ENCODE data around the gene GMEB2. TPM values are rescaled to one million over a fixed set of nuclear protein-coding genes. Genes with fewer than 3 reads are reported as not detected.
A peak's percentile ranks its signal among the peaks of the same experiment; 100 is the strongest.
"Not testable (repeated sequence)": the region's sequence is repeated elsewhere in the genome, so short reads cannot be mapped to it uniquely, and the experiment has no call there.

Gene GMEB2
- total and polyA plus RNA-seq, 5 donors from 2014 or later: 8.3 to 21.9 (median 10.1) TPM

DNA sequence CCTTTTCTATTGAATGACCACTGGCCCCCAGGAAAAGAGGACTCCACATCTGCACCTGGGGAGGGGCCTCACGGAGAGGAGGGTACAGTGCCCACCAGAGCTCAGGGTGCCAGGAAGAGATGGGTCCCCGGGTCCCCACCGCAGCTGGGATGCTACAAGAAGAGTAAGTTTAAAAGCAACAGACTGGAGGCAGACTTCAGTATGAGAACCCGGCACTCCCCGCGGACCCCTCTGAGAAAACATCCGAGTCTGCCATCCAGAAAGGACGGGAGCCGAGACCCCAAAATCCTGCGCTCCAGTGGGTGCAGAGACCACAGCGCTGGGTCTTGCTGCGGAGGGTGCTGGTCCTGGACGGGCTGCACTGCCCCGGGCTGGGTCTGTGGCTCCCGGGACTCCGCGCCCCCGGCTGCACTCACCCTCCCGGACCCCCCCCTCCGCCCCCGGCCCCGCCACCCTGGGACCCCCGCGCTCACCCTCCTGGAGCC, 53.2 kb downstream of the GMEB2 start:
- peak in 1 of 2 donors; percentile 6 for ATAC-seq (ENCODE audit: low read depth in 2 of 2)
- H3K4me1 Mint-ChIP-seq: peaks cover 0 to 11% (median 5%) of the 10 kb centered on the region in 4 donors
- Histone ChIP-seq H3K36me3 (ENCODE audit: control insufficient read depth, insufficient read depth, low read length) (no peaks in the 10 kb centered on the region), H3K4me1 (ENCODE audit: control insufficient read depth, insufficient read depth, low read length, poor library complexity, severe bottlenecking) (peaks cover 37% of the 10 kb centered on the region), H3K4me3 (ENCODE audit: low read depth, low read length) (peak overlapping the region; percentile 62), H3K27ac (ENCODE audit: insufficient read depth, low read length, poor library complexity, severe bottlenecking) (peak overlapping the region; percentile 55), H3K27me3 (ENCODE audit: control insufficient read depth, insufficient read depth, low read length) (no peaks in the 10 kb centered on the region), H3K9me3 (ENCODE audit: control insufficient read depth in 2 of 2, low read length in 2 of 2) (no peaks in the 10 kb centered on the region)
- no peaks in the 10 kb centered on the region for H3K27me3 Mint-ChIP-seq
- peaks cover 0 to 2% (median 0%) of the 10 kb centered on the region in 7 donors for H3K9me3 Mint-ChIP-seq
- peak overlapping the region in 2 of 3 donors; percentile 56 to 67 for H3K27ac Mint-ChIP-seq
- H3K36me3 Mint-ChIP-seq: no peaks in the 10 kb centered on the region
- peak overlapping the region; percentile 41 to 85 (median 71) for H3K4me3 Mint-ChIP-seq
- DNase-seq: no peak

- Histone ChIP-seq H3K27me3 (ENCODE audit: control insufficient read depth, insufficient read depth, low read length) (no peaks in the 10 kb centered on the region), H3K9me3 (ENCODE audit: control insufficient read depth in 2 of 2, low read length in 2 of 2) (no peaks in the 10 kb centered on the region), H3K27ac (ENCODE audit: insufficient read depth, low read length, poor library complexity, severe bottlenecking) (peak overlapping the region; percentile 55), H3K4me1 (ENCODE audit: control insufficient read depth, insufficient read depth, low read length, poor library complexity, severe bottlenecking) (peaks cover 44% of the 10 kb centered on the region), H3K36me3 (ENCODE audit: control insufficient read depth, insufficient read depth, low read length) (no peaks in the 10 kb centered on the region), H3K4me3 (ENCODE audit: low read depth, low read length) (peak overlapping the region; percentile 62)
- peak overlapping the region in 1 of 3 donors; percentile 56 for H3K27ac Mint-ChIP-seq
- ATAC-seq (ENCODE audit: low read depth in 2 of 2): no peak
- peak overlapping the region; percentile 41 to 85 (median 71) for H3K4me3 Mint-ChIP-seq
- peaks cover 0 to 2% (median 0%) of the 10 kb centered on the region in 7 donors for H3K9me3 Mint-ChIP-seq
- no peaks in the 10 kb centered on the region for H3K36me3 Mint-ChIP-seq
- no peaks in the 10 kb centered on the region for H3K27me3 Mint-ChIP-seq
- H3K4me1 Mint-ChIP-seq: peaks cover 0 to 18% (median 6%) of the 10 kb centered on the region in 4 donors
- no peak for DNase-seq
Measured at GRCh38 chr20:63572788-63573646, 53.9 kb downstream of the GMEB2 start.

- Mint-ChIP-seq H3K9me3 (peaks cover 0 to 2% (median 0%) of the 10 kb centered on the region in 7 donors), H3K36me3 (no peaks in the 10 kb centered on the region), H3K4me3 (no peak overlapping the region), H3K27ac (no peak overlapping the region), H3K4me1 (peaks cover 0 to 26% (median 10%) of the 10 kb centered on the region in 4 donors), H3K27me3 (no peaks in the 10 kb centered on the region)
- no peaks in the 10 kb centered on the region for H3K36me3 ChIP-seq (ENCODE audit: control insufficient read depth, insufficient read depth, low read length)
- H3K4me3 ChIP-seq (ENCODE audit: low read depth, low read length): no peak overlapping the region
- ATAC-seq (ENCODE audit: low read depth in 2 of 2) (no peak), DNase-seq (no peak)
- H3K9me3 ChIP-seq (ENCODE audit: control insufficient read depth in 2 of 2, low read length in 2 of 2): no peaks in the 10 kb centered on the region
- no peaks in the 10 kb centered on the region for H3K27me3 ChIP-seq (ENCODE audit: control insufficient read depth, insufficient read depth, low read length)
- H3K27ac ChIP-seq (ENCODE audit: insufficient read depth, low read length, poor library complexity, severe bottlenecking): no peak overlapping the region
- peaks cover 51% of the 10 kb centered on the region for H3K4me1 ChIP-seq (ENCODE audit: control insufficient read depth, insufficient read depth, low read length, poor library complexity, severe bottlenecking)
Measured at GRCh38 chr20:63572071-63572787, 54.7 kb downstream of the GMEB2 start.

GRCh38 chr20:63571087-63571478, 55.8 kb downstream of the GMEB2 start:
- H3K4me1 ChIP-seq (ENCODE audit: control insufficient read depth, insufficient read depth, low read length, poor library complexity, severe bottlenecking): peaks cover 56% of the 10 kb centered on the region
- H3K4me1 Mint-ChIP-seq: peaks cover 0 to 27% (median 8%) of the 10 kb centered on the region in 4 donors
- not testable (repeated sequence) for H3K4me3 Mint-ChIP-seq; H3K9me3 Mint-ChIP-seq; H3K9me3 ChIP-seq (ENCODE audit: control insufficient read depth in 2 of 2, low read length in 2 of 2); H3K27me3 Mint-ChIP-seq; H3K36me3 ChIP-seq (ENCODE audit: control insufficient read depth, insufficient read depth, low read length); H3K27ac ChIP-seq (ENCODE audit: insufficient read depth, low read length, poor library complexity, severe bottlenecking); ATAC-seq (ENCODE audit: low read depth in 2 of 2); H3K36me3 Mint-ChIP-seq; H3K27ac Mint-ChIP-seq; DNase-seq; H3K27me3 ChIP-seq (ENCODE audit: control insufficient read depth, insufficient read depth, low read length); H3K4me3 ChIP-seq (ENCODE audit: low read depth, low read length)

DNA sequence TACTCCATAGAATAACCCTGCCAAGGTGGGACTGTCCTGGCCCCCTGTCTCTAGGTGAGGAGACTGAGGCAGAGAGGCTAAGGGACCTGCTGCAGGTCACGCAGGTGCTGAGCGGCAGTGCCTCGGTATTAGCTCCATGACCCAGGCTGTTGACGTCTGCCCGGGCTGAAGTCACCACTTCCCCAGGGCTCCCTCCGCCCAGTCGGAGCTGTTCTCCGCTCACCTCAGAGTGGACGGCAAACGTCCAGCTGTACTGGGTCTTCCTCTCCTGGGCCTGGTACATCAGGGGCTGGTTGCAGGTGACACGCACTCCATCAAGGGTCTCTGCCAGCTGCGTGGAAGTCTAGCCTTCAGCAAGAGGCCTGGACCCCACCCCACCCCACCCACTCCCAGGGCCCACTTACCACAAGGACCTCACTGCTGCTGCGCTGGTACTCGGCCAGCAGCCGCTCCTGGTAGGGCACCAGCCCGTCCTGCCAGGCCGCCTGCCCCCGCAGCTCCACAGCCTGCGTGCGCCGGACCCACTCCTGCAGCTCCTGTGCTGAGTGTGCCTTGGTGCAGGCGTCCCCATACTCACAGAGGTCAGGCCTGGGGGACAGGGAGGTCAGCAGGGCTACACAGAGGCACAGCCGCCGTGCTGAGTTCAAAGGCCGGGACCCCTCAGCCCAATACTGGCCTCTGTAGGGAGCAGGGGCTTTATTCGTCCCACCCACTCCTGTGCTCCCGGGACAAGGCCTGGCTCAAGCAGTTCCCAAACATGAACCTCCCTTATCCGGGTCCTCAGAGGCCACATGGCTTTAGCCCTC, 56.4 kb downstream of the GMEB2 start:
- Histone ChIP-seq H3K9me3 (ENCODE audit: control insufficient read depth in 2 of 2, low read length in 2 of 2) (no peaks in the 10 kb centered on the region), H3K4me1 (ENCODE audit: control insufficient read depth, insufficient read depth, low read length, poor library complexity, severe bottlenecking) (peaks cover 56% of the 10 kb centered on the region), H3K36me3 (ENCODE audit: control insufficient read depth, insufficient read depth, low read length) (no peaks in the 10 kb centered on the region), H3K4me3 (ENCODE audit: low read depth, low read length) (no peak overlapping the region), H3K27ac (ENCODE audit: insufficient read depth, low read length, poor library complexity, severe bottlenecking) (no peak overlapping the region), H3K27me3 (ENCODE audit: control insufficient read depth, insufficient read depth, low read length) (no peaks in the 10 kb centered on the region)
- no peak overlapping the region for H3K27ac Mint-ChIP-seq
- no peaks in the 10 kb centered on the region for H3K36me3 Mint-ChIP-seq
- no peaks in the 10 kb centered on the region for H3K27me3 Mint-ChIP-seq
- H3K9me3 Mint-ChIP-seq: no peaks in the 10 kb centered on the region
- peak overlapping the region in 1 of 4 donors; percentile 60 for H3K4me3 Mint-ChIP-seq
- H3K4me1 Mint-ChIP-seq: peaks cover 0 to 27% (median 8%) of the 10 kb centered on the region in 4 donors
- DNase-seq: no peak
- no peak for ATAC-seq (ENCODE audit: low read depth in 2 of 2)

- Histone ChIP-seq H3K4me1 (ENCODE audit: control insufficient read depth, insufficient read depth, low read length, poor library complexity, severe bottlenecking) (peaks cover 49% of the 10 kb centered on the region), H3K9me3 (ENCODE audit: control insufficient read depth in 2 of 2, low read length in 2 of 2) (no peaks in the 10 kb centered on the region), H3K27me3 (ENCODE audit: control insufficient read depth, insufficient read depth, low read length) (no peaks in the 10 kb centered on the region), H3K4me3 (ENCODE audit: low read depth, low read length) (no peak overlapping the region), H3K36me3 (ENCODE audit: control insufficient read depth, insufficient read depth, low read length) (peaks cover 7% of the 10 kb centered on the region), H3K27ac (ENCODE audit: insufficient read depth, low read length, poor library complexity, severe bottlenecking) (no peak overlapping the region)
- ATAC-seq (ENCODE audit: low read depth in 2 of 2) (no peak), DNase-seq (no peak)
- Mint-ChIP-seq H3K4me1 (peaks cover 0 to 27% (median 8%) of the 10 kb centered on the region in 4 donors), H3K9me3 (no peaks in the 10 kb centered on the region), H3K27ac (peak overlapping the region in 2 of 3 donors; percentile 62 to 80), H3K4me3 (peak overlapping the region; percentile 38 to 87 (median 58)), H3K27me3 (no peaks in the 10 kb centered on the region), H3K36me3 (no peaks in the 10 kb centered on the region)
Measured at GRCh38 chr20:63568986-63569949, 57.6 kb downstream of the GMEB2 start.

All from CD4-positive, CD25-positive, alpha-beta regulatory T cell (primary cell).